Natural killer cell treated with Interleukin-12 subunit alpha and Interleukin-12 subunit beta and Interleukin-15 and Interleukin-18, amount 100 ng/mL, for 72 hours (primary cell): ENCODE measurements around the gene BUD31. TPM values are rescaled to one million over a fixed set of nuclear protein-coding genes. Genes with fewer than 3 reads are reported as not detected.
"Not testable (repeated sequence)": the region's sequence is repeated elsewhere in the genome, so short reads cannot be mapped to it uniquely, and the experiment has no call there.

Source experiments
- ATAC-seq, 2 donors: fragments of 150-1000 bp; cut with Tn5 transposase in 1 of 2; sonication (Bioruptor Pico), chemical (Tn5 transposase) in 1 of 2; 2 replicates each; pipeline ENCODE4 v1.10.0; 2021
- DNase-seq: peaks from one replicate; pipeline ENCODE4 v3.0.0; 2022; ENCODE audit warnings: low spot score
- H3K27ac Mint-ChIP-seq, 2 donors: 1 replicate in 1 of 2; 2 replicates in 1 of 2; pipeline ENCODE4 v1.8.0; 2022; ENCODE audit warnings: mixed read lengths in 2 of 2, mild to moderate bottlenecking in 1 of 2, moderate library complexity in 1 of 2
- H3K27me3 Mint-ChIP-seq, 2 donors: 1 replicate in 1 of 2; 2 replicates in 1 of 2; pipeline ENCODE4 v1.8.0; 2022; ENCODE audit warnings: mixed read lengths in 2 of 2
- H3K36me3 Mint-ChIP-seq: one replicate; pipeline ENCODE4 v1.8.0; 2022; ENCODE audit warnings: mixed read lengths
- H3K4me1 Mint-ChIP-seq, 2 donors: 1 replicate in 1 of 2; 2 replicates in 1 of 2; pipeline ENCODE4 v1.8.0; 2022; ENCODE audit warnings: low read depth in 2 of 2, mixed read lengths in 2 of 2, mild to moderate bottlenecking in 1 of 2
- H3K4me3 Mint-ChIP-seq: one replicate; pipeline ENCODE4 v1.8.0; 2022; ENCODE audit warnings: mixed read lengths
- H3K9me3 Mint-ChIP-seq: 2 replicates; pipeline ENCODE4 v1.8.0; 2022; ENCODE audit warnings: mixed read lengths
- total RNA-seq, 2 donors: library from RNA; stranded (reverse); gene quantifications; one replicate each; pipeline ENCODE4 v1.2.3, GENCODE V29; 2022

BUD31 gene
- total RNA-seq, 2 donors from 2014 or later: 145 to 147 TPM

GRCh38 chr7:99398891-99399445 lies 9.8 kb upstream of the BUD31 start:
- no peak overlapping the region for H3K4me3 Mint-ChIP-seq

GRCh38 chr7:99399597-99399996 lies 9.2 kb upstream of the BUD31 start:
- Mint-ChIP-seq H3K4me1 (peaks cover 30 to 37% of the 10 kb centered on the region in 2 donors), H3K27ac (peak overlapping the region; percentile 27 to 66), H3K4me3 (no peak overlapping the region), H3K27me3 (no peaks in the 10 kb centered on the region), H3K9me3 (no peaks in the 10 kb centered on the region), H3K36me3 (peaks cover 22% of the 10 kb centered on the region)
- ATAC-seq (no peak), DNase-seq (no peak)

More at GRCh38 chr7:99398891-99399445, 9.8 kb upstream of the BUD31 start:
- DNase-seq (no peak), ATAC-seq (no peak)
- Mint-ChIP-seq H3K9me3 (no peaks in the 10 kb centered on the region), H3K27me3 (no peaks in the 10 kb centered on the region), H3K36me3 (peaks cover 22% of the 10 kb centered on the region), H3K4me1 (peaks cover 26 to 31% of the 10 kb centered on the region in 2 donors), H3K27ac (peak overlapping the region; percentile 55 to 66)

- ATAC-seq (no peak), DNase-seq (no peak)
- no peaks in the 10 kb centered on the region for H3K9me3 Mint-ChIP-seq
- no peak overlapping the region for H3K4me3 Mint-ChIP-seq
- H3K4me1 Mint-ChIP-seq: peaks cover 41 to 56% of the 10 kb centered on the region in 2 donors
- no peaks in the 10 kb centered on the region for H3K27me3 Mint-ChIP-seq
- peak overlapping the region; percentile 9 to 45 for H3K27ac Mint-ChIP-seq
- peaks cover 32% of the 10 kb centered on the region for H3K36me3 Mint-ChIP-seq
Observed at GRCh38 chr7:99402854-99403253, 5.9 kb upstream of the BUD31 start.

- no peaks in the 10 kb centered on the region for H3K27me3 Mint-ChIP-seq
- H3K4me3 Mint-ChIP-seq: no peak overlapping the region
- peaks cover 35 to 48% of the 10 kb centered on the region in 2 donors for H3K4me1 Mint-ChIP-seq
- DNase-seq: no peak
- peak overlapping the region; percentile 9 to 17 for H3K27ac Mint-ChIP-seq
- ATAC-seq: no peak
- H3K9me3 Mint-ChIP-seq: no peaks in the 10 kb centered on the region
- peaks cover 28% of the 10 kb centered on the region for H3K36me3 Mint-ChIP-seq
Observed at GRCh38 chr7:99403764-99404163, 5.0 kb upstream of the BUD31 start.

- Mint-ChIP-seq H3K9me3 (no peaks in the 10 kb centered on the region), H3K4me1 (peaks cover 33 to 46% of the 10 kb centered on the region in 2 donors), H3K36me3 (peaks cover 32% of the 10 kb centered on the region), H3K27me3 (no peaks in the 10 kb centered on the region), H3K4me3 (peak overlapping the region; percentile 23), H3K27ac (peak overlapping the region in 1 of 2 donors; percentile 17)
- ATAC-seq: no peak
- DNase-seq: no peak
Observed at GRCh38 chr7:99404235-99404976, 4.4 kb upstream of the BUD31 start.

GRCh38 chr7:99404977-99405320 lies 3.8 kb upstream of the BUD31 start:
- Mint-ChIP-seq H3K9me3 (no peaks in the 10 kb centered on the region), H3K27ac (peak overlapping the region in 1 of 2 donors; percentile 17), H3K4me1 (peaks cover 36 to 48% of the 10 kb centered on the region in 2 donors), H3K4me3 (peak overlapping the region; percentile 23), H3K36me3 (peaks cover 33% of the 10 kb centered on the region), H3K27me3 (no peaks in the 10 kb centered on the region)
- DNase-seq (no peak), ATAC-seq (peak in 1 of 2 donors; percentile 12)

- Mint-ChIP-seq H3K27me3 (no peaks in the 10 kb centered on the region), H3K4me3 (peak overlapping the region; percentile 94), H3K36me3 (peaks cover 36% of the 10 kb centered on the region), H3K27ac (peak overlapping the region; percentile 85 to 91), H3K9me3 (no peaks in the 10 kb centered on the region), H3K4me1 (peaks cover 42 to 52% of the 10 kb centered on the region in 2 donors)
- ATAC-seq: no peak
- DNase-seq: no peak
Observed at GRCh38 chr7:99406557-99406956, 2.2 kb upstream of the BUD31 start.

GRCh38 chr7:99407872-99408378 lies 844 bp upstream of the BUD31 start:
- ATAC-seq (peak; percentile 1), DNase-seq (no peak)
- peak overlapping the region; percentile 85 to 91 for H3K27ac Mint-ChIP-seq
- H3K4me1 Mint-ChIP-seq: peaks cover 42 to 50% of the 10 kb centered on the region in 2 donors
- H3K36me3 Mint-ChIP-seq: peaks cover 34% of the 10 kb centered on the region
- no peaks in the 10 kb centered on the region for H3K27me3 Mint-ChIP-seq
- H3K4me3 Mint-ChIP-seq: peak overlapping the region; percentile 94
- H3K9me3 Mint-ChIP-seq: no peaks in the 10 kb centered on the region

- ATAC-seq (no peak), DNase-seq (no peak)
- Mint-ChIP-seq H3K27me3 (no peaks in the 10 kb centered on the region), H3K27ac (peak overlapping the region; percentile 85 to 91), H3K4me1 (peaks cover 36 to 44% of the 10 kb centered on the region in 2 donors), H3K4me3 (peak overlapping the region; percentile 94), H3K36me3 (peaks cover 32% of the 10 kb centered on the region), H3K9me3 (no peaks in the 10 kb centered on the region)
Observed at GRCh38 chr7:99409192-99409572, 413 bp downstream of the BUD31 start.

GRCh38 chr7:99409806-99410205 lies 1.0 kb downstream of the BUD31 start:
- DNase-seq: no peak
- Mint-ChIP-seq H3K4me1 (peaks cover 36 to 40% of the 10 kb centered on the region in 2 donors), H3K4me3 (peak overlapping the region; percentile 94), H3K36me3 (peaks cover 34% of the 10 kb centered on the region), H3K27me3 (no peaks in the 10 kb centered on the region), H3K27ac (peak overlapping the region; percentile 85 to 91), H3K9me3 (no peaks in the 10 kb centered on the region)
- no peak for ATAC-seq

GRCh38 chr7:99410635-99411034 lies 1.9 kb downstream of the BUD31 start:
- Mint-ChIP-seq H3K4me3 (peak overlapping the region; percentile 94), H3K27ac (peak overlapping the region; percentile 85 to 91), H3K27me3 (no peaks in the 10 kb centered on the region), H3K9me3 (no peaks in the 10 kb centered on the region), H3K4me1 (peaks cover 41% of the 10 kb centered on the region in 2 donors), H3K36me3 (peaks cover 40% of the 10 kb centered on the region)
- no peak for ATAC-seq
- no peak for DNase-seq

GRCh38 chr7:99415513-99416127 lies 6.9 kb downstream of the BUD31 start:
- peaks cover 30% of the 10 kb centered on the region for H3K36me3 Mint-ChIP-seq
- H3K9me3 Mint-ChIP-seq, DNase-seq, H3K27me3 Mint-ChIP-seq, H3K4me3 Mint-ChIP-seq, ATAC-seq, H3K27ac Mint-ChIP-seq: not testable (repeated sequence)
- H3K4me1 Mint-ChIP-seq: peaks cover 17 to 23% of the 10 kb centered on the region in 2 donors

GRCh38 chr7:99418260-99418659 lies 9.5 kb downstream of the BUD31 start:
- no peaks in the 10 kb centered on the region for H3K9me3 Mint-ChIP-seq
- no peaks in the 10 kb centered on the region for H3K27me3 Mint-ChIP-seq
- H3K27ac Mint-ChIP-seq: no peak overlapping the region
- peaks cover 8 to 13% of the 10 kb centered on the region in 2 donors for H3K4me1 Mint-ChIP-seq
- DNase-seq: no peak
- peak in 1 of 2 donors; percentile 19 for ATAC-seq
- no peak overlapping the region for H3K4me3 Mint-ChIP-seq
- peaks cover 19% of the 10 kb centered on the region for H3K36me3 Mint-ChIP-seq
